Thyroid gland (tissue), 4 donors: Measurements from ENCODE around the gene SLC7A14. TPM values are rescaled to one million over a fixed set of nuclear protein-coding genes. Genes with fewer than 3 reads are reported as not detected.

Experiments
- DNase-seq, 2 donors: peaks; one replicate each; pipeline ENCODE4 v3.0.0-alpha.2; 2019
- H3K27ac ChIP-seq, 3 donors: fragments of 200-600 bp; sonication (generic); 1 replicate in 2 of 3; 2 replicates in 1 of 3; pipeline ENCODE4 v1.5.1; 2016 to 2019; ENCODE audit warnings: mild to moderate bottlenecking in 1 of 3, moderate library complexity in 1 of 3
- H3K27me3 ChIP-seq: fragments of 200-600 bp; sonication (generic); one replicate; pipeline ENCODE4 v1.5.1; 2019
- H3K36me3 ChIP-seq, 2 donors: fragments of 200-600 bp; sonication (generic); one replicate each; pipeline ENCODE4 v1.5.1; 2016 to 2019
- H3K4me1 ChIP-seq, 2 donors: fragments of 200-600 bp; sonication (generic); one replicate each; pipeline ENCODE4 v1.5.1; 2017 to 2019
- H3K4me3 ChIP-seq, 3 donors: fragments of 200-600 bp; sonication (generic); replicated peaks in 1 of 3; 1 replicate in 2 of 3; 2 replicates in 1 of 3; pipeline ENCODE4 v1.5.1; 2016; ENCODE audit warnings: mild to moderate bottlenecking in 1 of 3
- H3K9me3 ChIP-seq: fragments of 200-600 bp; sonication (generic); one replicate; pipeline ENCODE4 v1.5.1; 2017
- CTCF ChIP-seq, 6 experiments: fragments of 200-600 bp in 3 of 6; fragments of 450-650 bp in 3 of 6; sonication (generic) in 3 of 6; IDR thresholded peaks; one replicate each; pipeline ENCODE4 v1.5.1; 2016 to 2019; ENCODE audit warnings: antibody characterized with exemption in 6 of 6, mild to moderate bottlenecking in 2 of 6, inconsistent platforms in 1 of 6, moderate library complexity in 1 of 6
- POLR2A ChIP-seq, 2 donors: fragments of 450-650 bp; IDR thresholded peaks; one replicate each; pipeline ENCODE4 v1.6.1; 2017; ENCODE audit warnings: antibody characterized with exemption in 2 of 2, mild to moderate bottlenecking in 2 of 2, moderate library complexity in 1 of 2
- WGBS, 2 donors: methylation state at CpG; one replicate each; pipeline ENCODE4 v1.1.5; 2017; 5-methylcytosine and 5-hydroxymethylcytosine counted together
- intact Hi-C: fragments of 100-400 bp; cut with DNase I; formaldehyde crosslinking; loops from one replicate; pipeline ENCODE4 v1.15.1; 2023
- total RNA-seq, 4 donors: library from RNA; depleted of rRNA; stranded (reverse); fragments of >200 nt; gene quantifications; one replicate each; pipeline ENCODE4 v1.2.3, GENCODE V29; 2016

The SLC7A14 gene
- total RNA-seq, 4 donors from 2014 or later: 0.11 to 0.34 (median 0.13) TPM; not detected in 1

GRCh38 chr3:170471149-170471548 lies 114.7 kb downstream of the SLC7A14 start:
- no peak overlapping the region for H3K27ac ChIP-seq
- TF ChIP-seq CTCF (IDR thresholded peaks at IDR 0.05): no peak
- TF ChIP-seq POLR2A (IDR thresholded peaks at IDR 0.05): no peak
- no peaks in the 10 kb centered on the region for H3K9me3 ChIP-seq
- no peaks in the 10 kb centered on the region for H3K27me3 ChIP-seq
- H3K4me1 ChIP-seq: peaks cover 0 to 5% of the 10 kb centered on the region in 2 donors
- no peak overlapping the region for H3K4me3 ChIP-seq
- DNase-seq: no peak
- no peaks in the 10 kb centered on the region for H3K36me3 ChIP-seq
- WGBS, 2 donors: 69 to 73% methylated on average over 3 of the region's 3 CpGs
- intact Hi-C loops: no loop called here

- intact Hi-C loops: no loop called here
- Histone ChIP-seq H3K4me3 (no peak overlapping the region), H3K9me3 (no peaks in the 10 kb centered on the region), H3K4me1 (peaks cover 0 to 5% of the 10 kb centered on the region in 2 donors), H3K36me3 (no peaks in the 10 kb centered on the region), H3K27me3 (no peaks in the 10 kb centered on the region), H3K27ac (no peak overlapping the region)
- TF ChIP-seq CTCF (IDR thresholded peaks at IDR 0.05) (no peak), POLR2A (IDR thresholded peaks at IDR 0.05) (no peak)
- no peak for DNase-seq
- 69% methylated on average over 9 of the region's 9 CpGs for WGBS, 2 donors
These were observed 115.5 kb downstream of the SLC7A14 start for GRCh38 chr3:170470063-170471016.

- no peak for DNase-seq
- Histone ChIP-seq H3K4me3 (no peak overlapping the region), H3K27me3 (no peaks in the 10 kb centered on the region), H3K4me1 (peaks cover 0 to 5% of the 10 kb centered on the region in 2 donors), H3K36me3 (no peaks in the 10 kb centered on the region), H3K9me3 (no peaks in the 10 kb centered on the region), H3K27ac (no peak overlapping the region)
- intact Hi-C loops: no loop called here
- WGBS, 2 donors: 48 to 54% methylated on average over 5 of the region's 5 CpGs
- TF ChIP-seq POLR2A (IDR thresholded peaks at IDR 0.05) (no peak), CTCF (IDR thresholded peaks at IDR 0.05) (no peak)
These were observed 116.5 kb downstream of the SLC7A14 start for GRCh38 chr3:170469151-170470062.

- no peaks in the 10 kb centered on the region for H3K27me3 ChIP-seq
- H3K9me3 ChIP-seq: no peaks in the 10 kb centered on the region
- 80 to 84% methylated on average over 6 to 7 of the region's 7 CpGs for WGBS, 2 donors
- no peak overlapping the region for H3K4me3 ChIP-seq
- no peaks in the 10 kb centered on the region for H3K36me3 ChIP-seq
- no peak for DNase-seq
- H3K4me1 ChIP-seq: peaks cover 0 to 5% of the 10 kb centered on the region in 2 donors
- intact Hi-C loops: no loop called here
- no peak for TF ChIP-seq CTCF (IDR thresholded peaks at IDR 0.05)
- no peak for TF ChIP-seq POLR2A (IDR thresholded peaks at IDR 0.05)
- no peak overlapping the region for H3K27ac ChIP-seq
These were observed 118.2 kb downstream of the SLC7A14 start for GRCh38 chr3:170467571-170468147.
